Measurements from ENCODE around the gene CCS.
"Not testable (repeated sequence)": the region's sequence is repeated elsewhere in the genome, so short reads cannot be mapped to it uniquely, and the experiment has no call there.

The CCS gene, protein sequence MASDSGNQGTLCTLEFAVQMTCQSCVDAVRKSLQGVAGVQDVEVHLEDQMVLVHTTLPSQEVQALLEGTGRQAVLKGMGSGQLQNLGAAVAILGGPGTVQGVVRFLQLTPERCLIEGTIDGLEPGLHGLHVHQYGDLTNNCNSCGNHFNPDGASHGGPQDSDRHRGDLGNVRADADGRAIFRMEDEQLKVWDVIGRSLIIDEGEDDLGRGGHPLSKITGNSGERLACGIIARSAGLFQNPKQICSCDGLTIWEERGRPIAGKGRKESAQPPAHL

DNA sequence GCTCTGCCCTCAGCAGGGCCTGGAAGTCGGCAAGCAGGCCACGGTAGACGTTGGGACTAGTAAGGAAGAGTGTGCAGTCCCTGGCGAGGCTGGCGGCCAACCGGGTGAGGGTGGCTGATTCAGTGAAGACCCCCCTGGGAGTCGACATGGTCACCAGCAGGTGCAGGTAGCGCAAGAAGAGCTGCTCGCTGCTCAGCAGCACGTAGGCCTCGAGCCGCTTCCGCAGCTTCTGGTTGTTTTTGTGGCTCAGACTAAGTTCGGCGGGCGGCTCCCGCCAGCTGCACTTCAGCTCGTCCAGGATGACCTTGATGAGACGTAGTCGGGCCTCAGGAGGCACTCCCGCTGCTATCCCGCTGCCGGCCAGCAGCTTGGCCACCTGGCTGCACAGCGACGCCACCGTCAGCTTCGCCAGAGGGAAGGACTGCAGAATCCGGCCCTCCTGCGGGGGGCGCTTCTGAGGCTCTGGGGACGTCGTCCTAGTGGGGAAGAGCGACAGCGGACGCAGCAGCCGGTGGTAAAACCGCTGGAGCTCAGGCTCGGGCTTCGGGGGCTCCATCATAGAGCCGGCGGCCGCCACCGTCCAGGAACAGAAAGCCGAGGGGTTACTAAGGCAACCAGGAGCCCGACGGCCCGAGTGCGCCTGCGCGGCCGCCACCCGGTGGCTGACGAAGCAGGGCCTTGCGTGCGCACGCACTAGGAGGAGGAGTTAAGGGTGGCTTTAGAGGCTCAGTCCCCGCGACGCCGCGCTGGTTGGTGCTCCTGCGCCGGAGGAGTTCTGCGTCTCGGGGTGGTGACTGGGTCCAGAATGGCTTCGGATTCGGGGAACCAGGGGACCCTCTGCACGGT lies at the start of gene CCS, which contains the start of gene CCDC87:
Gene CCS (plus strand): TSS at position 729 of the 846 bp plus-strand sequence. CDS start 77 bp downstream, at position 806.
Gene CCDC87 (minus strand): TSS at position 607 of the 846 bp plus-strand sequence. CDS start 48 bp downstream, at position 559.
- DNase-seq = peak; percentile 99

DNA sequence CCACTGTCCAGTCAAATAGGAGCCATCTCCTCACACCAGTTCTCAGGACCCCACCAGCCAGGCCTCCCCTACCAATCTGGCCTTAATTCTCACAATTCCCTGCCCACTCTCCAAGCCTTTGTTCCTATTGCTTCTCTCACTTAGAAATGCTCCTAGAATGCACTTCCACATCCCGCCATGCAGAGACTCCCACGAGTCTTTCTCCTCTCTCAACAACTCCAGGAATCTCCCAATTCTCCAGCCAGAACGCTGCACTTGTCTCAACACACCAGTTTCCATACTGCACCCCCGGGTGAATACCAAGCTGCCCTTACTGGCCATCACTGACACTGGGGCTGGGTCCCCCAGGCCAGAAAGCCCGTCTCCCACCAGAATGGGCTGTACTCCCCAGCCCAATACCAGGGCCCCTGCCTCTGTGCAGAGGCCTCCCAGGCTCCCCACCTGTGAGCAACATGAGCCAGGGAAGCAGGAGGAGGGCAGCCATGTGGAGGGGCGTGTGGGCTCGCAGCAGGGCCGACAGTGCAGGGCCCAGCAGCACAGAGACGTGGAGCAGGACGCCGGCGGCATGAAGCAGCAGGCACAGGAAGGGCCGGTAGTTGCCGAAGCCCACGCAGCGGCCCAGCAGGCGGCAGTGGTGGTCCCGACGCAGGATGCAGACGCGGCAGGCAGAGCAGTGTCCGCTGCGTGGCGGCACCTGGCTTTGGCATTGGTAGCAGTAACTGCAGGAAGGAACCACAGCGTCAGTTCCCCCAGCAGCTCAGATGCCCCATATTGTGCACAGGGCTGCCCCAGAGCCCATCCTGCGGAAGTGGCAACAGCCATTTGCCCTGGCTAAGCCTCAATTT lies 49.5 kb upstream of the CCS start:
- peak; percentile 80 for DNase-seq

DNA sequence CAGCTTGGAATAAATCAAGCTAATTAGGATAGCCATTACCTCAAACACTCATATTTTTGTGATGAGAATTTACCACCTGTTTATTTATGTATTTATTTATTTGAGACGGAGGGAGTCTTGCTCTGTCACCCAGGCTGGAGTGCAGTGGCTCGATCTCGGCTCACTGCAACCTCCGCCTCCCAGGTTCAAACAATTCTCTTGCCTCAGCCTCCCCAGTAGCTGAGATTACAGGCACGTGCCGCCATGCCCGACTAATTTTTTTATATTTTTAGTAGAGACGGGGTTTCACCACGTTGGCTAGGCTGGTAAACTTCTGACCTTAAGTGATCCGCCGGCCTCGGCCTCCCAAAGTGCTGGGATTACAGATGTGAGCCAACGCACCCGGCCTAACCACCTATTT lies 48.0 kb upstream of the CCS start:
- not testable (repeated sequence) for DNase-seq

DNA sequence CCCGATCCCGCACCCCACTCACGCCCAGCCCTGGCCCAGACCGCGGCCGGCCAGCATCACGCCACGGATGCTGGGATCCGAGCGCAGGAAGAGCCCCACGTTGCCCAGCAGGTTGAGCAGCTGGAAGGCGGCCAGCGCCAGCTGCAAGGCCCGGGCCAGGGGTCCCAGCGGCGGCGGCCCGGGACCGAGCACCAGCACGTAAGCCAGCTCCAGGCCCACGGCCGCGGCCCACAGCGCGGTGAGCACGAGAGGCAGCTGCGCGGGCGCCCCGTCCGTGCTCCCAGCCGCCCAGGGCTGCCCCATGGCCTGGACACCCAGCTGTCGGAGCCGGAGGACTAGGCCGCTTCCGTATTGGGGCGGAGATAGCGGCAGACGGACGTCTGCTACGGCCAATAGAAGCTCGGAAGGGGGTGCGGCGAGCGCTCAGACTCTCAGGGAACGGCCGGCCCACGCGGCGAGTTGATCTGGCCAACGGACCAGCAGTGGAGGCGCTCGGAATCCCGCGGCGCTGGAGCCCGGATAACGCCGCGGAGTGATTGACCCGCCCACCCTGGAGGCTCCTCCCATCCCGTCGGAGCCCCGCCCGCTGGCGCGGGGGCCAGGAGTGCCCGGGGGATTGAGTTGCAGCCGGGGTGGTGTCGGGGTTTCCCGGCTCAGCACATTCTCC lies 47.2 kb upstream of the CCS start, which contains the start of gene ZDHHC24:
Gene ZDHHC24 (minus strand): TSS at position 348 of the 667 bp plus-strand sequence. CDS start 45 bp downstream, at position 303.
- DNase-seq = peak; percentile 91

DNA sequence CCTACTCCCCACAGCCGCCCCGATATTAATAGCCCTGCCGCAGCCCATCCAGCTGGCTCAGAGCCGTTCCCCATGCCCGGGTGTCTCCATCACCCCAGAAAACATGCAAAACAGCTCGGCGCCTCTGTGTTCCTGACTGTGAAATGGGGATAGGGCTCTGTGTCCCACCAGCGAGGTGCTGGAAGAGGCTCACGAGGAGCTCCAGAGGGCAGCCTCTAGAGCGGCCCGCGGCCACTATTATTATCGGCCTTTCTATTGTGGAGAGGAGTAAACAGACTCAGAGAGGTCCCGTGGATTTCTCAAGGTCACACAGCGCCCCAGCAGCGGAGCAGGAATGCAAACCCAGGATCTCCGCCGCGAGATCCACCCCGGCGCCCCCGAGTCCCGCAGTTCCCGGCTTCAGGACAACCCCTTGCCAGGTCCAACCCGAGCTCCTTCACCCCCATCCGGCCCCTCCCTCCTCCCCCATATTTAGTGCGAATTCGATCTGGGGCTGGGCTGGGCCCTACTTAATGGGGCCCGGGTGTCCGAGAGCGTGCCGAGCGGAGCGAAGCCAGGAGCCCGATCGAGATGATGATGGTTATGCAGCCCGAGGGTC lies 46.5 kb upstream of the CCS start, which contains the start of gene ACTN3:
Gene ACTN3 (plus strand): TSS at position 536 of the 598 bp plus-strand sequence. CDS start 35 bp downstream, at position 571.
- peak in 1 of 2 donors; percentile 11 for DNase-seq

DNA sequence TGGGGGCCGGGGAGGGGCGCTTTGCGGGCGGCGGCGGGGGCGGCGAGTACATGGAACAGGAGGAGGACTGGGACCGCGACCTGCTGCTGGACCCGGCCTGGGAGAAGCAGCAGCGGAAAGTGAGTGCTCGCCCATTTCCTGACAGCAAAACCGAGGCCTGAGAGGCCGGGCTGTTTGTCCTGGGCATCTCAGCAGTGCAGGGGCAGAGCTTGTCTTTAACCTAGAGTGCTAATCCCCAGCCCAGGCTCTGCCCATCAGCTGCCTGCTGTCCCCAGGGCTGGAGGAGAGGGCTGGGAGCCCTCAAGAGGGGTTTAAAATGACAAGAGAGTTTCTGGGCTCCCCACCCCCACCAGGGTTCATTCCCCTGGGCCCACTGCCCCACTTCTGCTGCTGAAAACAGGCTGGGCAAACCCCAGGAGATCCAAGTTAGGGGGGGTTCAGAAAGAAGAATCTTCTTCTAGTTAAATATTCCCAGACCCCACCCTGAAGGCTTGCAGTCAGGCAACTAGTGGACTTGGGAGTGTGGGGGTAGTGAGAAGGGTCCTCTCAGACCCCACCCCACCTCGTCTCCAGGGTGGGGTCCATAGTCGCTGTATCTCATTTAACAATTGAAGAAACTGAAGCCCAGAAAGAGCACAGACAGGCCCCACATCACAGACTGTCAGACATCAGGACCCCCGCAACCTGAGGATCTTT lies 45.9 kb upstream of the CCS start:
- no peak for DNase-seq

DNA sequence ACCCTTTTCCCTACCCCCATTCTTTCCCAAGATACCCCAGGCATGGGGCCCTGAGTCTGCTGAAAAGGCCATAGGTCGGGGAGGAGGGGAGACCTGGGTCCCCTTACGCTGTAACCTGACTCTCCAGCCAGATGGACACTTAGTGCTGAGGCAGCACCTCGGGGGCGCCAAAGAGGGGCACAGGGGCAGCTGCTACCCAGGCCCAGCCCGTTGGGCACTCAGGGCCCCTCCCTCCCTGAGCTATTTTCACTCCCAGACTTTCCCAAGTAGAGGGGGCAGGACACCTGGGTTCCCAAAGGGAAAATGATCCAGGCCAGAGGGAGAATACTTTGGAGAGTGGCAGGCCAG lies 45.3 kb upstream of the CCS start:
- no peak for DNase-seq

DNA sequence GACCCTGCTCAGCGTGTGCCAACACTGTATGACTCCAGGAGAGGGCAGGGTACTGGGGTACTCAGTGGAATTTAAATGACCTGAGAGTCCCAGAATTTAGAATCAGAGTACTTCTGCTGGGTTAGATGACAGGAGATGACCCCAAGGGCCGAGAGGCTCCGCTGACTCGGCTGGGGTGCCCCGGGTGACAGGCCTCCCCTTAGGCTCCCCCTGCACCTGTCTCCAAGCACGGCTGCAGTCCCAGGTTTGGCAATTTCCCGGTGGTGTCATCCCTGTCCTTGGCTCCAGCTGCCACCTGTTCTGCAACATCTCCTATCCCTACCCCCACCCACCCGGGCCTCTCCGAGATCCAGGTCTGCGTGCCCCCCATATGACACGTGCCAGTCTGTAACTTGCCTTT lies 44.9 kb upstream of the CCS start:
- DNase-seq = no peak

DNA sequence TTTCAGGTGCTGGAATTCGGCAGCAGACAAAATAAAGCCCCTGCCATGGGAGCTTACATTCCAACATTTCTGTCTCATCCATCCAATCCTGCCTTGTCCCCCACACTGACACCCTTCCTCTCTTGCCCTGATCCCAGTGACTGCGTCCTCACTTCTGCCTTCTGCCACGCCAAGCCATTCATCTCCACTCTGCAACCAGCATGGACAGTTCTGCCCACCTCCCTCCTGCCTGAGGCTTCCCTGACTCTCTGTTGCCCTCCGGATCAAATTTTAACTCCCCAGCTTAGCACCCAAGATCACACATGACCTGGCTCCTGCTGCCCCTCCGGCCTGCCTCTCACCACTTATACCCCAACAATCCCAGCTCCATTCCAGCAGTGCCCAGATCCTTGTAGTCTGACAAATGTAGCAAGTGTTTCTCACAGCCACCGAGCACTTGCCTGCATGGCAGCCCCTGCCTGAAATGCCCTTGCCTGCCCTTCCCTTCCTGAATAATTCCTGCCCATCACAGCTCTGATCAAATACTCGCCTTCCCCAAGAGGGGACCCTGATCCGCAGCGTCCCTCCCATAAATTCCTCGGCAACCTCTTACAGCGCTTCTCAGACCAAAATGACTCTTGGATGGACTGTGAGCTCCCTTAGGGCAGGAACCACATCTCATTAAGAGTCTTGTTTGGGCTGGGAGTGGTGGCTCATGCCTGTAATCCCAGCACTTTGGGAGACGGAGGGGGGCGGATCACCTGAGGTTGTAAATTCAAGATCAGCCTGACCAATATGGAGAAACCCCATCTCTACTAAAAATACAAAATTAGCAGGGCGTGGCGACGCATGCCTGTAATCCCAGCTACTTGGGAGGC lies 44.0 kb upstream of the CCS start:
- no peak for DNase-seq

DNA sequence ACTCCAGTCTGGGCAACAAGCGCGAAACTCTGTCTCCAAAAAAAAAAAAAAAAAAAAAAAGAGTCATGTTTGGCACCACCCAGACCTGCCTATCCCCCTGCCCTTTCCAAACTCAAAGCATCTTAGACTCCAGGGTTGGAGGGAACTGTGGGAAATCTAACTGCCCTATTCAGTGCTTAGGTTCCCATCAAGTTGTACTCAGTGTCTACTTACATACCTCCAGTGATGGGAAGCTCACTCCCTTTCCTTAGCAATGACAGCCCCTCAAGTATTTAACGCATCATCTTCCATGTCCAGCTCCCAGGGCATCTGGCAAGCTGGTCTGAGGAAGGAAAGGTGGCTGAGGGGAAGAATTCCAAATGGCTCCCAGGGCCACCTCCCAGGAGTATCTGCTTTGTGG lies 43.3 kb upstream of the CCS start:
- no peak for DNase-seq

DNA sequence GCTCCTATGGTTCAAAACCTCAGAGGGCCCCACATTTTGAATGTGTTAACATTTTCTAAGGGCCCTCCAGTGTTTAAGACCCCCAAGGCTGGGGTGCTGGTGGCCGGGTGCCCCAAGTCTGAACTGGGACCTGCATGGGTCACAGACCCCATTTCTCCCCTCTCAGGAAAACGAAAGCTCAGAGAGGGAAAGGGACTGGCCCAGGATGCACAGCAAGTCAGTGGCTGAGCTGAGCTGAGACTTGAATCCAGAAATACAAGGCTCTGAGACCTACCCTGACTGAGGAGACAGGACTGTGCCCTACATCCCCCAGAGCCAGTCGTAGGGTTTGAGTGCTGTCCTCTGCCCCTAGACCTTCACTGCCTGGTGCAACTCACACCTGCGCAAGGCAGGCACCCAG lies 42.1 kb upstream of the CCS start:
- no peak for DNase-seq

DNA sequence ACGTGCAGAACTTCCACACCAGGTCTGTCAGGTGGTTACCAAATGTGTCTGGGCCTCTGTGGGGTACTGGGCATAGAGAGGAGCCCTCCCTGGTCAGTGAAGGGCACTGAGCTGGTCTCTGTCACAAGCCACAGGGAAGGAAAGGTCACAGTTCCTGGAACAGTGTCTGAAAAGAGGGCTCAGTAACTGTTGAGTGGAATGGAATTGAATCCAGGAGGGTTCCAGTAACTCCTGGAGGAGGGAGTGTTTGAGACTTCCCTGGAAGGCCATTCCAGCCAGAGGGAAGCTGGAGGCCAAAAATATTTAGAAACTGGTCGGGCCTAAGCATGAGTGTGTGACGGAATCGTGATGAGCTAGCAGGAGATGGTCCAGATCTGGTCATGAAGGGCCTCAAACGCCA lies 38.4 kb upstream of the CCS start:
- DNase-seq = no peak

DNA sequence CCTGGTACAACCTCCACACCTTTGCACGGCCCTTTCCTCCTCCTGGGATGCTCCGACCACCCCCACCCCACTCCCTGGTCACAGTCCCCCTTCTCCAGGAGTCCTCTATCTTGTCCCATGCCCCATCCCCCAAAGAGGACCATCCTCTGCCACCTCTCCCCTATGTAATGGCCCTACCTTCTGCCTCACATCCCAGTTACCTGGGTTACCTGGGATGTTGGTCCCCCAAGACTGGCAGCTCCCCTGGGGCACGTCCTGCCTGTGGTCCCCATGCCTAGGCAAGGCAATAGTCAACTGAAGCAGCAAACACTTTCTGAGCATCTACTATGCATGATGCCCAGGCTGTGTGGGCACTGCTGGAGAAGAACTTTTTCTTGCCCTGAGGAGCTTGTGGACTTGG lies 37.6 kb upstream of the CCS start:
- no peak for DNase-seq

DNA sequence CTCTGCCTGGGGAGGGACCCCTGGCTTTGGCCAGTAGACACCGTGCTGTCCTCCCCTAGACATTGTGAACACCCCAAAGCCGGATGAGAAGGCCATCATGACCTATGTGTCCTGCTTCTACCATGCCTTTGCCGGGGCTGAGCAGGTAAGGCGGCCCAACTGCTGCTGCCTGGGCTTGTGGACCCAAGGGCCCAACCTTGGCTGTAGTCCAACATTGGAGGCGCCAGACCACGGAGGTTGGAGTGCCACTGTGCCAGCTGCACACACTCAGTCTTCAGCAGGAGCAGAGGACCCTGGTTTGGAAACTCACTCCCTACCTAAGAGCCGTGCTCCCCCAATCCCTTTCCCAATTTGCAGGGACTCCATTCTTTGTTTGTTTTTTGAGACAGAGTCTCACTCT lies 36.9 kb upstream of the CCS start:
- no peak for DNase-seq

DNA sequence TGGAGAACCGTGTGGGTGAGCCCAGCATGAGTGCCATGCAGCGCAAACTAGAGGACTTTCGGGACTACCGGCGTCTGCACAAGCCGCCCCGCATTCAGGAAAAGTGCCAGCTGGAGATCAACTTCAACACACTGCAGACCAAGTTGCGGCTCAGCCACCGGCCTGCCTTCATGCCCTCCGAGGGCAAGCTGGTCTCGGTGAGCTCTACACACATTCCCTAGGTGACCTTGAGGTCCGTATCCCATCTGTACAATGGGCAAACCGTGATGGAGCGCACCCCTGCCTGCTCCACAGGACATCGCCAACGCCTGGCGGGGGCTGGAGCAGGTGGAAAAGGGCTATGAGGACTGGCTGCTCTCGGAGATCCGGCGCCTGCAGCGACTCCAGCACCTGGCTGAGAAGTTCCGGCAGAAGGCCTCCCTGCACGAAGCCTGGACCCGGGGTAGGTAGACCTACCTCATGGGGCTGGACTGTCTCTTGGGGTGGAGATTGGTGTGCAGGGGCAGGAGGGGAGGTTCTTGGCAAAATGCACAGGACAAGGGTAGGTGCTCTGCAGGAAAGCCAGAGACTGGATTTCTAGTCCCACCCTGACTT lies 35.2 kb upstream of the CCS start:
- no peak for DNase-seq

DNA sequence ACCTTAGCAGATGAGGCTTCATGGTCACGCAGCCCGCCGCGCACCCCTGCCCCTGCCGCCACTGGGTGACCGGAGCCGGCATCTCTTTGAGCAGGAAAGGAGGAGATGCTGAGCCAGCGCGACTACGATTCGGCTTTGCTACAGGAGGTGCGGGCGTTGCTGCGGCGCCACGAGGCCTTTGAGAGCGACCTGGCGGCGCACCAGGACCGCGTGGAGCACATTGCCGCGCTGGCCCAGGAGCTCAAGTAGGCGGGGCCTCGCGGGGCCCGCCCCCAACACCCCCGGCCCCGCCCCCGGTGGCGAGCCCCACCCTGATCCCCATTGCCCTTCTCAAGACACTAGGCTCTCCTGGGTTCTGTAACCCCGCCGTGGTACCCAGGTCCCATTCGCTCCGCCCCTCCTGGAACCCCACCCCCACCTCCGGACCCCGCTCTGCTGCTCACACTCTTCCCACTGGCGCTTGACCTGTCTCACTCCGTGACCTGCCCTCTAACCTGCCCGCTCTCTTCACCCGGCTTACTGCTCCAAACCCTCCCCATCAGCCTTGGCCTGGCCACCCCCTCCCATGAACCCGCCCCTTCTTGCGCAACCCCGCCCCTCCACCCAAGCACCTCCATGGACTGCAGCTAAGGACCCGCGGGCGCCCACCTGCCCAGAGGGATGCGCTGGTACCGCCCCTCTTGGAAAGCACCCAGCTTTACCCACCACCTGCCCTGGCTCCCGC lies 33.7 kb upstream of the CCS start:
- peak; percentile 47 to 50 for DNase-seq

DNA sequence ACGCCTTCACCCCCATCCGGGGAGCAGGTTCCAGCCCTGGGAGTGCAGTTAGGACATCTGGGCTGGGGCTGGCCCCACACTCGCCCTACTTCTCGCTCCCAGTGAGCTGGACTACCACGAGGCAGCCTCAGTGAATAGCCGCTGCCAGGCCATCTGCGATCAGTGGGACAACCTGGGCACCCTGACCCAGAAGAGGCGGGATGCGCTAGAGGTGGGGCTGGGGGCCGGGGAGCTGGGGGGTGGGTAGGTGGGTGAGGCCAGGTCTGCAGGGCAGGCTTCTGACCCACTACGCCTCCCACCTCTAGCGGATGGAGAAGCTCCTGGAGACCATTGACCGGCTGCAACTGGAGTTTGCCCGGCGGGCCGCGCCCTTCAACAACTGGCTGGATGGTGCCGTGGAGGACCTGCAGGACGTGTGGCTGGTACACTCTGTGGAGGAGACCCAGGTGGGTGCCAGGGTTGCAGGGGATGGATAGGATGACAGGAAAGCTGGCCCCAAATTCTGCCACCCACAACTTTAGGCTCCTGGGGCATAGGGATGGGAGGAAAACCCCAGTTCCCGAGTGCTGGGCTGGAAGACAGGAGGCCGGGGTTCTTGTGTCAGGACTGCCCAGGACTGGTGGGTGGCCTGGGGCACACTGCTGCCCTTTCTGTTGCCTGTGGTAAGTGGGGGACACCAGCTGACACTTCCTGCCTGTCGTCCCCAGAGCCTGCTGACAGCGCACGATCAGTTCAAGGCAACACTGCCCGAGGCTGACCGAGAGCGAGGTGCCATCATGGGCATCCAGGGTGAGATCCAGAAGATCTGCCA lies 32.9 kb upstream of the CCS start:
- DNase-seq = no peak
